Measurements from ENCODE around the gene ADAMTSL1.

Gene ADAMTSL1

GRCh38 chr9:18463991-18464390 is 10.0 kb upstream of the ADAMTSL1 start:
- Histone ChIP-seq H3K36me3 (ENCODE audit: control insufficient read depth in 2 of 2, insufficient read depth in 2 of 2, low read length in 2 of 2) (no peaks in the 10 kb centered on the region), H3K4me1 (ENCODE audit: control insufficient read depth in 2 of 2, insufficient read depth in 2 of 2, low read length in 2 of 2) (peaks cover 0 to 3% of the 10 kb centered on the region in 2 donors), H3K4me3 (ENCODE audit: low read length in 2 of 2) (no peak overlapping the region), H3K9me3 (ENCODE audit: control insufficient read depth in 2 of 2, low read length in 2 of 2) (no peaks in the 10 kb centered on the region), H3K27me3 (ENCODE audit: control insufficient read depth in 2 of 2, insufficient read depth in 2 of 2, low read length in 2 of 2) (no peaks in the 10 kb centered on the region), H3K27ac (ENCODE audit: low read depth in 2 of 2, low read length in 2 of 2) (no peak overlapping the region), H3K9ac (ENCODE audit: low read depth in 1 of 2, low read length in 2 of 2) (no peak overlapping the region)

GRCh38 chr9:18466101-18466500 is 7.9 kb upstream of the ADAMTSL1 start:
- Histone ChIP-seq H3K4me3 (ENCODE audit: low read length in 2 of 2) (no peak overlapping the region), H3K27ac (ENCODE audit: low read depth in 2 of 2, low read length in 2 of 2) (no peak overlapping the region), H3K9me3 (ENCODE audit: control insufficient read depth in 2 of 2, low read length in 2 of 2) (peaks cover 0 to 3% of the 10 kb centered on the region in 2 donors), H3K36me3 (ENCODE audit: control insufficient read depth in 2 of 2, insufficient read depth in 2 of 2, low read length in 2 of 2) (no peaks in the 10 kb centered on the region), H3K27me3 (ENCODE audit: control insufficient read depth in 2 of 2, insufficient read depth in 2 of 2, low read length in 2 of 2) (no peaks in the 10 kb centered on the region), H3K4me1 (ENCODE audit: control insufficient read depth in 2 of 2, insufficient read depth in 2 of 2, low read length in 2 of 2) (no peaks in the 10 kb centered on the region), H3K9ac (ENCODE audit: low read depth in 1 of 2, low read length in 2 of 2) (no peak overlapping the region)

GRCh38 chr9:18467696-18468095 is 6.3 kb upstream of the ADAMTSL1 start:
- H3K36me3 ChIP-seq (ENCODE audit: control insufficient read depth in 2 of 2, insufficient read depth in 2 of 2, low read length in 2 of 2) = no peaks in the 10 kb centered on the region
- H3K9ac ChIP-seq (ENCODE audit: low read depth in 1 of 2, low read length in 2 of 2) = no peak overlapping the region
- no peak overlapping the region for H3K27ac ChIP-seq (ENCODE audit: low read depth in 2 of 2, low read length in 2 of 2)
- peaks cover 0 to 3% of the 10 kb centered on the region in 2 donors for H3K9me3 ChIP-seq (ENCODE audit: control insufficient read depth in 2 of 2, low read length in 2 of 2)
- H3K4me1 ChIP-seq (ENCODE audit: control insufficient read depth in 2 of 2, insufficient read depth in 2 of 2, low read length in 2 of 2) = peaks cover 0 to under 1% of the 10 kb centered on the region in 2 donors
- no peak overlapping the region for H3K4me3 ChIP-seq (ENCODE audit: low read length in 2 of 2)
- H3K27me3 ChIP-seq (ENCODE audit: control insufficient read depth in 2 of 2, insufficient read depth in 2 of 2, low read length in 2 of 2) = no peaks in the 10 kb centered on the region

- H3K9ac ChIP-seq (ENCODE audit: low read depth in 1 of 2, low read length in 2 of 2) = no peak overlapping the region
- H3K27ac ChIP-seq (ENCODE audit: low read depth in 2 of 2, low read length in 2 of 2) = no peak overlapping the region
- H3K4me3 ChIP-seq (ENCODE audit: low read length in 2 of 2) = no peak overlapping the region
- no peaks in the 10 kb centered on the region for H3K27me3 ChIP-seq (ENCODE audit: control insufficient read depth in 2 of 2, insufficient read depth in 2 of 2, low read length in 2 of 2)
- no peaks in the 10 kb centered on the region for H3K36me3 ChIP-seq (ENCODE audit: control insufficient read depth in 2 of 2, insufficient read depth in 2 of 2, low read length in 2 of 2)
- H3K4me1 ChIP-seq (ENCODE audit: control insufficient read depth in 2 of 2, insufficient read depth in 2 of 2, low read length in 2 of 2) = peaks cover 0 to 9% of the 10 kb centered on the region in 2 donors
- peaks cover 0 to 3% of the 10 kb centered on the region in 2 donors for H3K9me3 ChIP-seq (ENCODE audit: control insufficient read depth in 2 of 2, low read length in 2 of 2)
These were observed 1.5 kb upstream of the ADAMTSL1 start for GRCh38 chr9:18472435-18472834.

GRCh38 chr9:18472841-18473251 is 1.1 kb upstream of the ADAMTSL1 start:
- no peaks in the 10 kb centered on the region for H3K27me3 ChIP-seq (ENCODE audit: control insufficient read depth in 2 of 2, insufficient read depth in 2 of 2, low read length in 2 of 2)
- no peak overlapping the region for H3K27ac ChIP-seq (ENCODE audit: low read depth in 2 of 2, low read length in 2 of 2)
- no peak overlapping the region for H3K9ac ChIP-seq (ENCODE audit: low read depth in 1 of 2, low read length in 2 of 2)
- peaks cover 0 to 3% of the 10 kb centered on the region in 2 donors for H3K9me3 ChIP-seq (ENCODE audit: control insufficient read depth in 2 of 2, low read length in 2 of 2)
- H3K4me3 ChIP-seq (ENCODE audit: low read length in 2 of 2) = no peak overlapping the region
- H3K4me1 ChIP-seq (ENCODE audit: control insufficient read depth in 2 of 2, insufficient read depth in 2 of 2, low read length in 2 of 2) = peaks cover 0 to 9% of the 10 kb centered on the region in 2 donors
- H3K36me3 ChIP-seq (ENCODE audit: control insufficient read depth in 2 of 2, insufficient read depth in 2 of 2, low read length in 2 of 2) = no peaks in the 10 kb centered on the region

- Histone ChIP-seq H3K27me3 (ENCODE audit: control insufficient read depth in 2 of 2, insufficient read depth in 2 of 2, low read length in 2 of 2) (no peaks in the 10 kb centered on the region), H3K36me3 (ENCODE audit: control insufficient read depth in 2 of 2, insufficient read depth in 2 of 2, low read length in 2 of 2) (no peaks in the 10 kb centered on the region), H3K4me1 (ENCODE audit: control insufficient read depth in 2 of 2, insufficient read depth in 2 of 2, low read length in 2 of 2) (peaks cover 0 to 9% of the 10 kb centered on the region in 2 donors), H3K9me3 (ENCODE audit: control insufficient read depth in 2 of 2, low read length in 2 of 2) (peaks cover 0 to 3% of the 10 kb centered on the region in 2 donors), H3K27ac (ENCODE audit: low read depth in 2 of 2, low read length in 2 of 2) (no peak overlapping the region), H3K9ac (ENCODE audit: low read depth in 1 of 2, low read length in 2 of 2) (no peak overlapping the region), H3K4me3 (ENCODE audit: low read length in 2 of 2) (peak overlapping the region in 1 of 2 donors; percentile 56)
These were observed 830 bp downstream of the ADAMTSL1 start for GRCh38 chr9:18474783-18475182.

- Histone ChIP-seq H3K27ac (ENCODE audit: low read depth in 2 of 2, low read length in 2 of 2) (no peak overlapping the region), H3K4me1 (ENCODE audit: control insufficient read depth in 2 of 2, insufficient read depth in 2 of 2, low read length in 2 of 2) (peaks cover 0 to 9% of the 10 kb centered on the region in 2 donors), H3K27me3 (ENCODE audit: control insufficient read depth in 2 of 2, insufficient read depth in 2 of 2, low read length in 2 of 2) (no peaks in the 10 kb centered on the region), H3K4me3 (ENCODE audit: low read length in 2 of 2) (no peak overlapping the region), H3K9me3 (ENCODE audit: control insufficient read depth in 2 of 2, low read length in 2 of 2) (no peaks in the 10 kb centered on the region), H3K9ac (ENCODE audit: low read depth in 1 of 2, low read length in 2 of 2) (no peak overlapping the region), H3K36me3 (ENCODE audit: control insufficient read depth in 2 of 2, insufficient read depth in 2 of 2, low read length in 2 of 2) (no peaks in the 10 kb centered on the region)
These were observed 3.2 kb downstream of the ADAMTSL1 start for GRCh38 chr9:18477121-18477660.

- H3K27ac ChIP-seq (ENCODE audit: low read depth in 2 of 2, low read length in 2 of 2) = no peak overlapping the region
- no peak overlapping the region for H3K9ac ChIP-seq (ENCODE audit: low read depth in 1 of 2, low read length in 2 of 2)
- no peak overlapping the region for H3K4me3 ChIP-seq (ENCODE audit: low read length in 2 of 2)
- H3K27me3 ChIP-seq (ENCODE audit: control insufficient read depth in 2 of 2, insufficient read depth in 2 of 2, low read length in 2 of 2) = no peaks in the 10 kb centered on the region
- H3K36me3 ChIP-seq (ENCODE audit: control insufficient read depth in 2 of 2, insufficient read depth in 2 of 2, low read length in 2 of 2) = no peaks in the 10 kb centered on the region
- H3K4me1 ChIP-seq (ENCODE audit: control insufficient read depth in 2 of 2, insufficient read depth in 2 of 2, low read length in 2 of 2) = peaks cover 0 to 9% of the 10 kb centered on the region in 2 donors
- H3K9me3 ChIP-seq (ENCODE audit: control insufficient read depth in 2 of 2, low read length in 2 of 2) = no peaks in the 10 kb centered on the region
These were observed 3.8 kb downstream of the ADAMTSL1 start for GRCh38 chr9:18477719-18478118.

GRCh38 chr9:18478501-18479361 is 4.8 kb downstream of the ADAMTSL1 start:
- Histone ChIP-seq H3K27ac (ENCODE audit: low read depth in 2 of 2, low read length in 2 of 2) (no peak overlapping the region), H3K4me3 (ENCODE audit: low read length in 2 of 2) (no peak overlapping the region), H3K27me3 (ENCODE audit: control insufficient read depth in 2 of 2, insufficient read depth in 2 of 2, low read length in 2 of 2) (no peaks in the 10 kb centered on the region), H3K4me1 (ENCODE audit: control insufficient read depth in 2 of 2, insufficient read depth in 2 of 2, low read length in 2 of 2) (peaks cover 0 to 4% of the 10 kb centered on the region in 2 donors), H3K36me3 (ENCODE audit: control insufficient read depth in 2 of 2, insufficient read depth in 2 of 2, low read length in 2 of 2) (no peaks in the 10 kb centered on the region), H3K9ac (ENCODE audit: low read depth in 1 of 2, low read length in 2 of 2) (no peak overlapping the region), H3K9me3 (ENCODE audit: control insufficient read depth in 2 of 2, low read length in 2 of 2) (no peaks in the 10 kb centered on the region)

GRCh38 chr9:18479405-18479804 is 5.5 kb downstream of the ADAMTSL1 start:
- Histone ChIP-seq H3K9ac (ENCODE audit: low read depth in 1 of 2, low read length in 2 of 2) (no peak overlapping the region), H3K4me3 (ENCODE audit: low read length in 2 of 2) (no peak overlapping the region), H3K27me3 (ENCODE audit: control insufficient read depth in 2 of 2, insufficient read depth in 2 of 2, low read length in 2 of 2) (no peaks in the 10 kb centered on the region), H3K27ac (ENCODE audit: low read depth in 2 of 2, low read length in 2 of 2) (no peak overlapping the region), H3K4me1 (ENCODE audit: control insufficient read depth in 2 of 2, insufficient read depth in 2 of 2, low read length in 2 of 2) (peaks cover 0 to under 1% of the 10 kb centered on the region in 2 donors), H3K36me3 (ENCODE audit: control insufficient read depth in 2 of 2, insufficient read depth in 2 of 2, low read length in 2 of 2) (no peaks in the 10 kb centered on the region), H3K9me3 (ENCODE audit: control insufficient read depth in 2 of 2, low read length in 2 of 2) (no peaks in the 10 kb centered on the region)
